ACC112 (cell line): ENCODE results near the gene FYB1.
A peak's percentile ranks its signal among the peaks of the same experiment; 100 is the strongest.

Experiments used
- H2AFZ ChIP-seq: fragments of 200-600 bp; sonication (generic); one replicate; pipeline ENCODE4 v1.6.0; 2017; ENCODE audit warnings: antibody characterized with exemption, low read length; ENCODE audit not compliant: unreplicated experiment
- H3K27ac ChIP-seq: fragments of 200-600 bp; sonication (generic); 2 replicates; pipeline ENCODE4 v1.5.1; 2014; ENCODE audit warnings: low read depth, mild to moderate bottlenecking, antibody characterized with exemption, low read length, moderate library complexity
- H3K27me3 ChIP-seq: fragments of 200-600 bp; sonication (generic); 2 replicates; pipeline ENCODE4 v1.6.1; 2014; ENCODE audit warnings: mild to moderate bottlenecking, antibody characterized with exemption, low read length, moderate library complexity, mixed read lengths; ENCODE audit not compliant: insufficient read depth
- H3K36me3 ChIP-seq: fragments of 200-600 bp; sonication (generic); 2 replicates; pipeline ENCODE4 v1.6.1; 2016; ENCODE audit warnings: mild to moderate bottlenecking, antibody characterized with exemption, low read length, moderate library complexity, mixed read lengths; ENCODE audit not compliant: insufficient read depth
- H3K4me1 ChIP-seq: fragments of 200-600 bp; sonication (generic); one replicate; pipeline ENCODE4 v1.6.1; 2016; ENCODE audit warnings: low read length, mixed read lengths; ENCODE audit not compliant: insufficient read depth, unreplicated experiment, control insufficient read depth
- H3K4me3 ChIP-seq: fragments of 200-600 bp; sonication (generic); 2 replicates; pipeline ENCODE4 v1.5.1; 2014; ENCODE audit warnings: mild to moderate bottlenecking, low read depth, low read length
- H3K79me2 ChIP-seq: fragments of 200-600 bp; sonication (generic); one replicate; pipeline ENCODE4 v1.6.0; 2016; ENCODE audit warnings: low read length; ENCODE audit not compliant: control insufficient read depth, unreplicated experiment, insufficient read depth

The FYB1 gene, protein sequence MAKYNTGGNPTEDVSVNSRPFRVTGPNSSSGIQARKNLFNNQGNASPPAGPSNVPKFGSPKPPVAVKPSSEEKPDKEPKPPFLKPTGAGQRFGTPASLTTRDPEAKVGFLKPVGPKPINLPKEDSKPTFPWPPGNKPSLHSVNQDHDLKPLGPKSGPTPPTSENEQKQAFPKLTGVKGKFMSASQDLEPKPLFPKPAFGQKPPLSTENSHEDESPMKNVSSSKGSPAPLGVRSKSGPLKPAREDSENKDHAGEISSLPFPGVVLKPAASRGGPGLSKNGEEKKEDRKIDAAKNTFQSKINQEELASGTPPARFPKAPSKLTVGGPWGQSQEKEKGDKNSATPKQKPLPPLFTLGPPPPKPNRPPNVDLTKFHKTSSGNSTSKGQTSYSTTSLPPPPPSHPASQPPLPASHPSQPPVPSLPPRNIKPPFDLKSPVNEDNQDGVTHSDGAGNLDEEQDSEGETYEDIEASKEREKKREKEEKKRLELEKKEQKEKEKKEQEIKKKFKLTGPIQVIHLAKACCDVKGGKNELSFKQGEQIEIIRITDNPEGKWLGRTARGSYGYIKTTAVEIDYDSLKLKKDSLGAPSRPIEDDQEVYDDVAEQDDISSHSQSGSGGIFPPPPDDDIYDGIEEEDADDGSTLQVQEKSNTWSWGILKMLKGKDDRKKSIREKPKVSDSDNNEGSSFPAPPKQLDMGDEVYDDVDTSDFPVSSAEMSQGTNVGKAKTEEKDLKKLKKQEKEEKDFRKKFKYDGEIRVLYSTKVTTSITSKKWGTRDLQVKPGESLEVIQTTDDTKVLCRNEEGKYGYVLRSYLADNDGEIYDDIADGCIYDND

DNA sequence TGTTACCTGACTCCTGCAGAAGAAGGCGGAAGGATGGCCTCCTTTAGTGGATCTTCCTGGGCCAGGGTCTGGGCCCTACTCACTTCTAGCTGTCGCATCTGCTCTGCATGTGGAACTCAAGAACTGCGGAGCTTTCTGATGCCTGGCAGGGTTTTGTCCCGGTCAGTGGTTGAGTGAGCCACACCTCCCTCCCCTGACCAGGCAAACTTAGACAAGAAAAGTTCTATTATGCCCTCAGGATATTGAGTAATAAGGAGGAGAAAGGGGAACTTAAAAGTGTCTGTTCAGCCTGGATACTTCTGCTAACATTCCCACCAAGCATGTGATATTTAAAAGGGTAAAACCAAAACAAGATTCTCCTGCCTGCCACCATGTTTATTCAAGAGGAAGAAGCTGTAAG is at the start of gene FYB1:
Gene FYB1 (minus strand): TSS at position 127 of the 400 bp plus-strand sequence. CDS start 16,603 bp downstream, outside the sequence.
- H2AFZ ChIP-seq = peak within 1 kb of the TSS; percentile 23
- no peaks in the 10 kb centered on the region for H3K36me3 ChIP-seq
- no peak within 1 kb of the TSS for H3K27ac ChIP-seq
- no peaks in the 10 kb centered on the region for H3K79me2 ChIP-seq
- peaks cover 6% of the 10 kb centered on the region for H3K4me1 ChIP-seq
- H3K4me3 ChIP-seq = no peak within 1 kb of the TSS
- H3K27me3 ChIP-seq = no peaks in the 10 kb centered on the region

DNA sequence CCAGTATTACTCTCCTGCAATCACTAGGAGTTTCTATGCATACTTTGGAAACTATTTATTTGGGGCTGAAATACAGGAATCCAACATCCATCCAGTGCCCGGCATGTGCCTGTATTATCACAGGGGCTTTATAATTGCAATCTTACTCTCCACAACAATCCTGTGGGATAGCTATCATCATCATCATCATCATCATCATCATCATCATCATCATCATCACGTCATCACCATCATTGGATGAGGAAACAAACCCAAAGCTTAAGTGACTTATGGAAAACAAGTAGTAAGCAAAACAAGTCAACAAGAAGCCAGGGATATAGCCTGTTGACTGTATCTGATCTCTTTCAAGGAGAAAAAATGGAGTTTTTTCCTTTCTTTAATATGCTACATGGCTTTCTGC is 47.8 kb upstream of the FYB1 start:
- H3K79me2 ChIP-seq = no peaks in the 10 kb centered on the region
- H3K27me3 ChIP-seq = no peaks in the 10 kb centered on the region
- peaks cover 5% of the 10 kb centered on the region for H3K4me1 ChIP-seq
- no peak overlapping the region for H3K27ac ChIP-seq
- H3K4me3 ChIP-seq = no peak overlapping the region
- no peaks in the 10 kb centered on the region for H3K36me3 ChIP-seq
- H2AFZ ChIP-seq = no peak overlapping the region

DNA sequence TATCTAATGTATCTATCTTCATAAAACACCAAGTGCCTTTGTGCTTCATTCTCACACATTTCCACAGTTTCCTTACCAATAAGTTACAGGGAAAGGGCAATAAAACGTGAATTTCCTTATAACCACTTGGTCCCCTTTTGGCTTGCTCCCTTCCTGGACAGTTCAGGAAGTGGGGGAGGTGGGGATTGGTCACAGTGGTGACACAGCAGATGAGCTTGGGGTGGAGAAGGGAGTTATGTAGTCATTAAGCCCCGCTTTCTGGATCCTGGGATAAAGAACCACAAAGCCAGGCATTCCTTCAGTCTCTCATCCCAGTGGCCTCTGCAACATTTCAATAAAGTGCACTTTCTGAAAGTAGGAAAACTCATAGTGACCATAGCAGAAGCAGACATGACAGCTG is 47.1 kb upstream of the FYB1 start:
- Histone ChIP-seq H3K4me3 (no peak overlapping the region), H3K36me3 (no peaks in the 10 kb centered on the region), H3K27me3 (no peaks in the 10 kb centered on the region), H3K79me2 (no peaks in the 10 kb centered on the region), H3K27ac (no peak overlapping the region), H3K4me1 (peaks cover 5% of the 10 kb centered on the region), H2AFZ (no peak overlapping the region)

DNA sequence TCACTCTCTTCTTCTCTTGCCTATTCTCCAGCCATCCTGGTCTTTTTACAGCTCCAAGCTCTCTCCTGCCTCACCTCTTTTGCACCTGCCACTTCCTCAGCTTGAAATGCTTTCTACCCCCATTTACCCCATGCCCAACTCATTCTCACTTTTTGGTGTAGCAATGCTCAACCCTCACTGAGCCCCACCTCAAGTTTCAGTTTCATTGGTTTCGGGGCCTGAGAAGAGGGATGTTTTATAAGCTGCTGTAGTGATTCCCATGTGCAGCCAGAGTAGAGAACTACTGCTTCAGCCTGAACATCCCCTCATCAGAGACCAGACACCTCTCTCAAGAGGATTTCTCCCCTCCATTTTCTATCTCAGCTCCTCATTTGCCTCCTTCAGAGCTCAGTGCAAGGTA is 45.2 kb upstream of the FYB1 start:
- Histone ChIP-seq H3K4me1 (peaks cover 5% of the 10 kb centered on the region), H3K27ac (no peak overlapping the region), H3K36me3 (no peaks in the 10 kb centered on the region), H3K4me3 (no peak overlapping the region), H3K79me2 (no peaks in the 10 kb centered on the region), H2AFZ (no peak overlapping the region), H3K27me3 (no peaks in the 10 kb centered on the region)

DNA sequence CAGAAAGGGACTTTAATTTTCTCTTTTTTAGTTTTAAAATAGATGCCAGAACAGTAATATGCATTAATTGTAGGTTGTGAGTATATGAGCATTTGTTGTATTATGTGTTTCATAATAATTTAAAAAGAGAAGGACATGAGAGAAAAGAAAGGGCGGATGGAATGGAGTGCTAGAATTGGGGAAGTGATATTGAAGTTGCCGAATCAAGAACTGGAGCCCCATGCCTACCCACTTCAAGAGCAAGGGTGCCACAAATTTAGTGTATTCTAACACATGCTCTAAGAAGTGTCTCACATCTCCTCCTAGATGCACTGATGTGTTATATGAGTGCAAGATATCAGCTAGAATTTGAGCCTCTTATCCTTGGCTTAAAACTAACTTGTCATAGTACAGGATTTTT is 43.6 kb upstream of the FYB1 start:
- Histone ChIP-seq H3K27ac (no peak overlapping the region), H3K27me3 (no peaks in the 10 kb centered on the region), H3K4me1 (peaks cover 5% of the 10 kb centered on the region), H3K36me3 (no peaks in the 10 kb centered on the region), H3K79me2 (no peaks in the 10 kb centered on the region), H2AFZ (no peak overlapping the region), H3K4me3 (no peak overlapping the region)

DNA sequence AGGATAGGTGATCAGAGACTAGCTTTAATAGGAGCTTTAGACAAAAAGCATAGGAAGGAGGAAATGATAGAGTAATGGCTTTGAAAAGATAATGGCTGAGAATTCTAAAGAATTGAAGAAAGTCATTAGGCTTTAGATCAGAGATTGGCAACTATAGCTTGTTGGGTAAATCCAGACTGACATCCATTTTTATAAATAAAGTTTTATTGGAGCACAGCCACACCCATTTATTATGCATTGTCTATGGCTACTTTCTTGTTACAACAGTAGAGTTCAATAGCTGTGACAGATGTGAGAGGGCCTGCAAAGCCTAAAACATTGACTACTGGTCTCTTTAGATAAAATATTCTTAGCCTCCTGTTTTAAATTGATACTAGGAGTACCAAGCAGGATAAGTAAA is 40.7 kb upstream of the FYB1 start:
- H2AFZ ChIP-seq = no peak overlapping the region
- peaks cover 12% of the 10 kb centered on the region for H3K4me1 ChIP-seq

DNA sequence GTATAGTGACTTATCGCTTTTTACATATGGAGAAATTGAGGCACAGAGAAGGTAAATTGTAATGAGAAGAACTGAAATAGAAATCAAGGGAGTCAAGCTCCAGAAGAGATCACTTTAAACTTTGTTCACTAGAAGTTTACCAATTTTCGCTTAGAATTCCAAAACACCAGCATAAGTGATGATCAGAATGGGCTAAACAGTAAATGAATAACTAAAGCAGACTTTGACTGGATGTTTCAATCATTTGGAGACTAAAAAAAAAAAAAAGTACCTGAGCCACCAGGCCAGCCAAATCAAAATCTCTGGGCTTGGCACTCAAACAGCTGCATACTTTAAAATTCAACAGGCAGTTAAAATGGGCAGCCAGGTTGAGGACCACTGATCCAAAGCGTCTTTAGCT is 38.2 kb upstream of the FYB1 start:
- Histone ChIP-seq H3K4me1 (peaks cover 18% of the 10 kb centered on the region), H3K27me3 (no peaks in the 10 kb centered on the region), H3K79me2 (no peaks in the 10 kb centered on the region), H2AFZ (no peak overlapping the region), H3K4me3 (no peak overlapping the region), H3K27ac (no peak overlapping the region), H3K36me3 (no peaks in the 10 kb centered on the region)

More for the DNA sequence above, 40.7 kb upstream of the FYB1 start:
- no peak overlapping the region for H3K27ac ChIP-seq
- no peaks in the 10 kb centered on the region for H3K27me3 ChIP-seq
- no peak overlapping the region for H3K4me3 ChIP-seq
- H3K79me2 ChIP-seq = no peaks in the 10 kb centered on the region
- no peaks in the 10 kb centered on the region for H3K36me3 ChIP-seq

DNA sequence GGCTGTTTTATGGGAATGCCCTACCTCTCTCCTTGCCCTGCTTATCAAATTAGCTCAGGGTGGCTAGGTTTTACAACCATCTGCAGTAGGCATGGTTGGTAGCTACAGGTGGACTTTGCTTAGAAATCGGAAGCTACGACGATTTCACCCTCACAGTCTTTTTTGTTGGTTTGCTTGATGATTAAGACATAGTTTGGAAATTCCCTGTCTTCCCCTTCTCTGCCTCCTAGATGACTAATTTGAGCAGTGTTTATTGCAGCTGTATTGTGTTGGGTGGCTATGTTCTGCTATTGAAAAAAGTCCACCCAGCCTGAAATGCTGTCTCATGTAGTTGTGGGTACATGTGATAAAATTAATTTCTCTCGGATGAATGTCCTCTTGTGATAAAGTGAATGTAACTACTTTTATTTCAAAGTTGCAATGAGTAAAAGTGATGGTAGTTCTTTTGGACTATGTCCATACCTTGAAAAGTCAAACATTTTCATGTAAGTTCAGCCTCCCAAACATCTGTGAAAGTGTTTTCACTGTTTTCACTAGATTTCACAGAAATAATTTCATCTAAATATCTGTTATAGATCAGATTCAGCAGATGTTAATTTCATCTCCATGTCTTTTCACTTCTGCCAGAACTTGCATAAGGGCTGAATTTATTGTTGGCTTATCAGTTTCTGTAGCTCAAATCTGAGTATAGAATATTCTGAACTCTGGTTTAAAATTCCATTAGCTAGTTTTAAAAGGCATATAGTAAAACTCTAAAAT is 37.3 kb upstream of the FYB1 start:
- peak overlapping the region; percentile 37; the same call in 1 of the 2 replicates for H3K27ac ChIP-seq
- H3K27me3 ChIP-seq = no peaks in the 10 kb centered on the region
- peak overlapping the region; percentile 63 for H3K4me3 ChIP-seq
- H3K79me2 ChIP-seq = no peaks in the 10 kb centered on the region
- no peaks in the 10 kb centered on the region for H3K36me3 ChIP-seq
- H2AFZ ChIP-seq = peak overlapping the region; percentile 46
- H3K4me1 ChIP-seq = peaks cover 18% of the 10 kb centered on the region

DNA sequence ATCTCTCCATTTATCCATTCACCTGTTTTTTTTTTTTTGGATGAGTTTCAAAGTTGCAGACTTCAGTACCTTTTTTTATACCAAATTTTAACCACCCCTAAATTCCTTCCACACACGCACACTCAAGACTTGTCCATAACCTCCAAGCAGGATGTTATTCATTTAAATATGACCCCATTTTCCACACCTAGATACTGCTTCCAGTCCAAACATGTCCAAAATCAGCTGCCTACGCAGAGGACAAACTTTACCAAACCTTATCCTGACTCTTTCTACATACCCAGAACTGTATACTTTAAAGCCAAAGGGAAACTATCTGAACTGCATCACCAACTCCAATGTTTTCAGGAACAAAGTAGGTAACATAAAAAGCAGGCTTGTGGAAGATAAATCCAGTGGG is 36.0 kb upstream of the FYB1 start:
- Histone ChIP-seq H3K79me2 (no peaks in the 10 kb centered on the region), H3K4me3 (no peak overlapping the region), H3K27me3 (no peaks in the 10 kb centered on the region), H3K27ac (no peak overlapping the region), H2AFZ (no peak overlapping the region), H3K4me1 (peaks cover 18% of the 10 kb centered on the region), H3K36me3 (no peaks in the 10 kb centered on the region)

DNA sequence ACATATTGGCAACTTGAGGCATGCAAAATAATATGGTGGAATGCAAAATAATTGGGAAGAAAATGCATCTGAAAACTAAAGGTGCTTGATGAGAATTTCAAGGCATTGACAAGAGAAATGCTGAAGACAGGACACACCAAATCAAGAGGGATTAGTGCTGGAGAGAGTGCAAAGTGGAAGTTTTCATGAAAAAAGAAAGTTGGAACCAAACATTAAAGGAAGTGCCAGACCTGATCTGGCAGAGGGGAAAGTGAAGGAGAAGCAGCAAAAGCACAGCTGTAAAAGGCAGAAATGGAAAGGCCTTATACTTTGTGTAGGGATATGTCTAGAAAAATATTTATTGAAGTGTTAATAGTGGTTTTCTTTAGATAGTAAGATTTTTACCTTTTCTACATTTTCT is 35.3 kb upstream of the FYB1 start:
- H3K27me3 ChIP-seq = no peaks in the 10 kb centered on the region
- no peak overlapping the region for H3K27ac ChIP-seq
- H2AFZ ChIP-seq = no peak overlapping the region
- peaks cover 18% of the 10 kb centered on the region for H3K4me1 ChIP-seq
- H3K4me3 ChIP-seq = no peak overlapping the region
- H3K36me3 ChIP-seq = no peaks in the 10 kb centered on the region
- no peaks in the 10 kb centered on the region for H3K79me2 ChIP-seq
